Measurements from ENCODE around the gene IPPK. TPM values are rescaled to one million over a fixed set of nuclear protein-coding genes. Genes with fewer than 3 reads are reported as not detected.

IPPK gene
- total and polyA plus RNA-seq, 2 donors (not counting 1 experiment from before 2014, with no cell fraction given): 6.8 to 8.7 TPM

- peaks cover 0 to 12% of the 10 kb centered on the region in 2 donors for H3K4me1 ChIP-seq (ENCODE audit: control insufficient read depth in 2 of 2, insufficient read depth in 2 of 2, low read length in 2 of 2)
- no peak overlapping the region for H3K27ac ChIP-seq (ENCODE audit: low read length in 2 of 2)
- H3K4me3 ChIP-seq (ENCODE audit: control extremely low read depth in 1 of 5, extremely low read depth in 1 of 5, insufficient read depth in 1 of 5, low read depth in 2 of 5, low read length in 4 of 5): no peak overlapping the region
- peaks cover 0 to 3% (median 0%) of the 10 kb centered on the region in 3 donors for H3K9me3 ChIP-seq (ENCODE audit: control extremely low read depth in 1 of 3, control insufficient read depth in 2 of 3, insufficient read depth in 1 of 3, low read length in 2 of 3)
- CTCF ChIA-PET: interaction anchor here (0.7 kb wide), 2 partner anchors 16 to 511 kb away, joined by 4 to 5 read pairs; no protein-coding TSS in a partner anchor
- no peak for ATAC-seq (ENCODE audit: low read depth)
- DNase-seq: no peak
- Mint-ChIP-seq H3K9me3 (ENCODE audit: insufficient read depth) (no peaks in the 10 kb centered on the region), H3K4me3 (no peak overlapping the region), H3K4me1 (peaks cover 12% of the 10 kb centered on the region), H3K27me3 (no peaks in the 10 kb centered on the region), H3K27ac (no peak overlapping the region)
- POLR2A ChIA-PET: no interaction called here
- peaks cover 0 to 61% of the 10 kb centered on the region in 2 experiments for H3K36me3 ChIP-seq (replicated peaks in 1 of 2; ENCODE audit: control extremely low read depth in 1 of 2, control insufficient read depth in 1 of 2, extremely low read depth in 1 of 2, insufficient read depth in 2 of 2, low read length in 1 of 2)
- H2AFZ ChIP-seq (ENCODE audit: insufficient read depth, low read depth, low read length, poor library complexity, severe bottlenecking): no peak overlapping the region
- intact Hi-C loops (cut with micrococcal nuclease): no loop called here
- no peak overlapping the region for H3K9ac ChIP-seq (ENCODE audit: low read length)
- H3K27me3 ChIP-seq (replicated peaks in 1 of 4; ENCODE audit: control extremely low read depth in 1 of 4, control insufficient read depth in 3 of 4, insufficient read depth in 4 of 4, low read length in 3 of 4): no peaks in the 10 kb centered on the region
- TF ChIP-seq EZH2 (IDR thresholded peaks at IDR 0.05; ENCODE audit: borderline replicate concordance, insufficient read depth, low read depth, low read length, poor library complexity, severe bottlenecking) (no peak), CTCF (IDR thresholded peaks at IDR 0.05) (no peak)
- no CpG with 5 or more reads among the region's 1 CpG for WGBS (ENCODE audit: insufficient coverage)
- H3K79me2 ChIP-seq (ENCODE audit: control insufficient read depth, insufficient read depth, low read length): peaks cover 17% of the 10 kb centered on the region
- H4K20me1 ChIP-seq (ENCODE audit: control insufficient read depth, insufficient read depth, low read length, poor library complexity, severe bottlenecking): no peaks in the 10 kb centered on the region
- H3K4me2 ChIP-seq (replicated peaks; ENCODE audit: low read depth, low read length, poor library complexity, severe bottlenecking): no peak overlapping the region
Observed at GRCh38 chr9:92652461-92652860, 17.5 kb downstream of the IPPK start.

- CTCF ChIA-PET: no interaction called here
- Histone ChIP-seq H3K4me1 (ENCODE audit: control insufficient read depth in 2 of 2, insufficient read depth in 2 of 2, low read length in 2 of 2) (peaks cover 0 to 12% of the 10 kb centered on the region in 2 donors), H3K4me2 (replicated peaks; ENCODE audit: low read depth, low read length, poor library complexity, severe bottlenecking) (no peak overlapping the region), H3K27me3 (replicated peaks in 1 of 4; ENCODE audit: control extremely low read depth in 1 of 4, control insufficient read depth in 3 of 4, insufficient read depth in 4 of 4, low read length in 3 of 4) (no peaks in the 10 kb centered on the region), H3K9me3 (ENCODE audit: control extremely low read depth in 1 of 3, control insufficient read depth in 2 of 3, insufficient read depth in 1 of 3, low read length in 2 of 3) (peaks cover 0 to 6% (median 0%) of the 10 kb centered on the region in 3 donors), H4K20me1 (ENCODE audit: control insufficient read depth, insufficient read depth, low read length, poor library complexity, severe bottlenecking) (no peaks in the 10 kb centered on the region), H3K36me3 (replicated peaks in 1 of 2; ENCODE audit: control extremely low read depth in 1 of 2, control insufficient read depth in 1 of 2, extremely low read depth in 1 of 2, insufficient read depth in 2 of 2, low read length in 1 of 2) (peaks cover 0 to 65% of the 10 kb centered on the region in 2 experiments), H2AFZ (ENCODE audit: insufficient read depth, low read depth, low read length, poor library complexity, severe bottlenecking) (no peak overlapping the region), H3K9ac (ENCODE audit: low read length) (no peak overlapping the region), H3K79me2 (ENCODE audit: control insufficient read depth, insufficient read depth, low read length) (peaks cover 8% of the 10 kb centered on the region), H3K4me3 (ENCODE audit: control extremely low read depth in 1 of 5, extremely low read depth in 1 of 5, insufficient read depth in 1 of 5, low read depth in 2 of 5, low read length in 4 of 5) (no peak overlapping the region), H3K27ac (ENCODE audit: low read length in 2 of 2) (no peak overlapping the region)
- TF ChIP-seq EZH2 (IDR thresholded peaks at IDR 0.05; ENCODE audit: borderline replicate concordance, insufficient read depth, low read depth, low read length, poor library complexity, severe bottlenecking) (no peak), CTCF (IDR thresholded peaks at IDR 0.05) (no peak)
- no peak overlapping the region for H3K4me3 Mint-ChIP-seq
- DNase-seq (no peak), ATAC-seq (ENCODE audit: low read depth) (no peak)
- intact Hi-C loops (cut with micrococcal nuclease): no loop called here
- no peak overlapping the region for H3K27ac Mint-ChIP-seq
- WGBS (ENCODE audit: insufficient coverage): 98% methylated on average over 7 of the region's 10 CpGs
- no peaks in the 10 kb centered on the region for H3K27me3 Mint-ChIP-seq
- peaks cover 9% of the 10 kb centered on the region for H3K4me1 Mint-ChIP-seq
- POLR2A ChIA-PET: no interaction called here
- peaks cover 10% of the 10 kb centered on the region for H3K9me3 Mint-ChIP-seq (ENCODE audit: insufficient read depth)
Observed at GRCh38 chr9:92650839-92651621, 18.9 kb downstream of the IPPK start.
